Measurements from ENCODE around the gene DGKB.

Gene DGKB

GRCh38 chr7:14432924-14433323 is 469.6 kb downstream of the DGKB start:
- no peak for DNase-seq

- DNase-seq: no peak
Measured at GRCh38 chr7:14430926-14431325, 471.6 kb downstream of the DGKB start.

- DNase-seq: no peak
Measured at GRCh38 chr7:14425559-14425958, 477.0 kb downstream of the DGKB start.

- no peak for DNase-seq
Measured at GRCh38 chr7:14424675-14425074, 477.9 kb downstream of the DGKB start.

GRCh38 chr7:14420768-14421167 is 481.8 kb downstream of the DGKB start:
- no peak for DNase-seq

GRCh38 chr7:14419531-14419930 is 483.0 kb downstream of the DGKB start:
- no peak for DNase-seq

- no peak for DNase-seq
Measured at GRCh38 chr7:14418633-14419032, 483.9 kb downstream of the DGKB start.

GRCh38 chr7:14414274-14414986 is 488.1 kb downstream of the DGKB start:
- no peak for DNase-seq

- no peak for DNase-seq
Measured at GRCh38 chr7:14407246-14408015, 495.1 kb downstream of the DGKB start.

- no peak for DNase-seq
Measured at GRCh38 chr7:14403587-14403986, 499.0 kb downstream of the DGKB start.

GRCh38 chr7:14400271-14400670 is 502.3 kb downstream of the DGKB start:
- no peak for DNase-seq

GRCh38 chr7:14398526-14398925 is 504.0 kb downstream of the DGKB start:
- no peak for DNase-seq

- no peak for DNase-seq
Measured at GRCh38 chr7:14395860-14396259, 506.7 kb downstream of the DGKB start.

GRCh38 chr7:14394786-14395185 is 507.8 kb downstream of the DGKB start:
- DNase-seq: no peak

- DNase-seq: no peak
Measured at GRCh38 chr7:14389595-14389994, 513.0 kb downstream of the DGKB start.

GRCh38 chr7:14389181-14389591 is 513.4 kb downstream of the DGKB start:
- no peak for DNase-seq

- DNase-seq: no peak
Measured at GRCh38 chr7:14385074-14385473, 517.5 kb downstream of the DGKB start.

- no peak for DNase-seq
Measured at GRCh38 chr7:14381936-14382335, 520.6 kb downstream of the DGKB start.

GRCh38 chr7:14381306-14381705 is 521.2 kb downstream of the DGKB start:
- no peak for DNase-seq

- no peak for DNase-seq
Measured at GRCh38 chr7:14380881-14381280, 521.7 kb downstream of the DGKB start.

- DNase-seq: no peak
Measured at GRCh38 chr7:14377646-14378266, 524.8 kb downstream of the DGKB start.

GRCh38 chr7:14376711-14377110 is 525.8 kb downstream of the DGKB start:
- no peak for DNase-seq

- no peak for DNase-seq
Measured at GRCh38 chr7:14375998-14376397, 526.6 kb downstream of the DGKB start.

GRCh38 chr7:14374336-14374735 is 528.2 kb downstream of the DGKB start:
- DNase-seq: no peak

All from CD4-positive, alpha-beta T cell treated with Interleukin-17A for 4 hours (primary cell).